Smooth muscle cell of the brain vasculature (primary cell): Measurements from ENCODE around the gene EREG.
"Not testable (repeated sequence)": the region's sequence is repeated elsewhere in the genome, so short reads cannot be mapped to it uniquely, and the experiment has no call there.

ENCODE experiments used
- DNase-seq: peaks from one replicate; pipeline ENCODE4 v3.0.0-alpha.2; 2012; ENCODE audit warnings: low read depth, low spot score

EREG gene

DNA sequence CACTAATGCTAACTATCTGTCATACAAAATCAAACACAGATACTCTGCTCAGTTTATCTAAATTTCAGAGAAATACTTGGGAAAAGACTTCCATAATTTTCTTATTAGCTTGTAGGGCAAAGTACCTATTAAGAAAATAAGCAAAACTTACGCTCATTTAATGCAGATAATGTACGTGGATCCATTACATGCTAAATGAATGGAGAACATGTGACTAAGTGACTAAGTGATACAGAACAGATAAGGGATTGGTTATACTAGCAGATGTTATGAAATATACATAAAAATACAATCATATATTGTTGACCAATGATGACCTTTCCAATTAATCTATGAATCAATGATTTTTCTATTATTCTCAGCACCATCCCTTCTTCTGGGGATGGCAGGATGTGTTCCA lies 25.7 kb downstream of the EREG start:
- no peak for DNase-seq

DNA sequence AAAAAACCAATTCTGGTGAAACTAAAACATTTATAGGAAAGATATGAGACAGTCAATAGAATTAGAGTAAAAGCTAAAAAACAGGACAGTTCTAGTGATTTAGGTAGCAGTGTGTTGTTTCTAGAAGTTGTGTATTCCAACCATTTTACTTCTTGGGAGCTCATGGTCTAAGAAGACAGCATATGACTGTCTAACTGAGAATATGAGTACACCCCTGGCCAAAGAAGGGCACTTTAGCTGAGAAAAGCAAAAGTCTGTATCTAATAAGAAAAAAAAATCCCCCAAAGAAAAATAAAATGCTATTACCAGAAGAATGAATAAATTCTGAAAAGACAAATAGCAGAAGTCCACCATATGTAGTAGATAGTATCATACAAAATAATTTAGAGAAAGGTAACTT lies 26.4 kb downstream of the EREG start:
- DNase-seq, result no peak

DNA sequence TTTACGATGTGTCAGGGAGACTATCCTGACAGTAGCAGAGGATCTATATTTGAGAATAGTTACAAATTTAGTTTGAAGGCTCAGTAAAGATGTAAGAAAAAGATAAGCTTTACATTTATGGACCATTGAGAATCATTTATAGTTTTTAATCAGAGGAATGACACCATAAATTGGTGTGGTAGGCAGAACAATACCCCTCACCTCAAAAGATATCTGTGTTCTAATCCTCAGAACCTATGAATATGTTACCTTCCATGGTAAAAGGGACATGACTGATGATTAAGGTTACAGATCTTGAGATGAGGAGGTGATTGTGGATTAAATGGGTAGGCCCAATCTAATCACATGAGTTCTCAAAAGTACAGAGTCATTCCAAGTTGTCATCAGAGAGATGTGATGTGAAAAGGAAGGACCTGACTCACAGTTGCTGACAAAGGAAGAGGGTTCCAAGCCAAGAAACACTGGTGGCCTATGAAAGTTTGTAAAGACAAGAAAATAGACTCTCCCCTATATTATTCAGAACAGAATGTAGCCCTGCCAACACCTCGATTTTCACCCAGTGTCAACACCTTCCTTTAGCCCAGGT lies 27.0 kb downstream of the EREG start:
- no peak for DNase-seq

DNA sequence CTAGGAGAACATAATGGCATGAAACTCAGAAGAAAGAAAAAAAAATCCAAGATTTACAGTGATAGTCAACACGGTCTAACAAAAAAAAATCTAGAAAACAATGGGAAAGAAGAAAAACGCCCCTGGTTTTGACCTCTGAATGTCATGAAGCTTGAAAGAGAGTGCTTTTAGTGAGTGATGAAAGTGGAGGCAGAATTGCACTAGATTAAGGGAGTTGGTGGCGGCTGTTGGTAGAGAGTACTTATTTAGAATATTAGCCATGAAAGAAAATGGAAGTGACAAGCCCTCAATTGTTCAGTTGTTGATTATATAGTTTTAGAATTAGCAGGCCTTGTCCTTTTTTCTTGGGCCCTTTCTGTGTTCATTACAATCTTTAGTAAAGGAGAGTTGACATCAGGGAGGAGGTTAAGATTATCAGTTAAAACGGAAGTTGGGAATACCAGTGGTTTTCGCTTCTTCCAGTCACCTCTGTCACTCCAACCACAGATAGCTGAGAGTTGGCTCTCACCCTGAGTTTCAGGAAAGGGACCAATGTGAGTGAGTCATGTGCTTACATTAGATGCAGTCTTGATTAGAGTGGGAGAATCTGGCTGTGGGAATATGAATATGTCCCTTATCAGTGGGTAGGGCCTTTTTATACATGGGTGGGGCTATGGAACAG lies 29.7 kb downstream of the EREG start:
- no peak for DNase-seq

DNA sequence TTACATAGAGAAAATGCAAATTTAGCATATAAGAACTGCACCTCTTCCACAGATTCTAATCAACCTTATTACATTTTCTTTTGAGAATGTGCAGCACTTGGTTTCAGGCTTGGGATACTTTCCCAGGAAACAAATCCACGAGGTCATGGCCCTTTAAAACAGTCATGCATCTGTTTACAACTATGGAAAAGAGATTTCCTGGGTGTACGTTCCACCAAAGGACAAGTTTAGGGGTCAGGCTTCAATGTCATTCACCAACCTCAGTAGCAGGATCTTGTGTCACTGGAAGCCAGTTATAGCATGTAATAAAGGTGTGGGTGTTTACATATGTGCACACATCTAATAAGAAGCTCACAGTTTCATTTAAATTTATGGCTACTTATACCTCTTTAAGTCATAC lies 30.7 kb downstream of the EREG start:
- no peak for DNase-seq

DNA sequence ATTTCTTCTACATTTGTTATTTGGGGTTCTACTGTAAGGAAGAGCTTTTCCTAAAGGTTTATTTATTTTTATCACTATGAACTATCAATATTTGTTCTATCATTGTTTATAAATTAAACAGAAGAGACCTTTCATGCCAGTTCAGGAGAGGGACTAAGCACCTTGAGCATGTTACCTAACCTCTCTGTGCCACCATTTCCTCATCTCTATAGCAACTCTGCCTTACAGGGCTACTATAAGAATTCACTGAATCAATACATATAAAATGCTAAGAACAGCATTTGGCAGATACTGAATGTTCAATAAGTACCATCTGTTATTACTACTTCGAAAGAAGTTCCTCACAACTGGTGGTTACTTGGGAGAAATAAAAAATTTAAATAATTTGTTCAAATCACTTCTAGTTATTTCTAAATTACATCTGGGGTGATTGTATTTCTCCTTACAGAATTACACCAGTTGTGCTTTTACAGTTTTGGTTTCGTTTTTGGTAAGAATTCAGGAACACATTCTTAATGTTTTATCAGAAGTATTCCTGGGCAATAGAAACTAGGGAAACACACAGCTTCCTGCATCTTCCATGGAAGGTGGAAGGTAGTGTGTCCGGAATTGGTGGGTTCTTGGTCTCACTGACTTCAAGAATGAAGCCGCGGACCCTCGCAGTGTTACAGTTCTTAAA lies 32.9 kb downstream of the EREG start:
- DNase-seq, result no peak

DNA sequence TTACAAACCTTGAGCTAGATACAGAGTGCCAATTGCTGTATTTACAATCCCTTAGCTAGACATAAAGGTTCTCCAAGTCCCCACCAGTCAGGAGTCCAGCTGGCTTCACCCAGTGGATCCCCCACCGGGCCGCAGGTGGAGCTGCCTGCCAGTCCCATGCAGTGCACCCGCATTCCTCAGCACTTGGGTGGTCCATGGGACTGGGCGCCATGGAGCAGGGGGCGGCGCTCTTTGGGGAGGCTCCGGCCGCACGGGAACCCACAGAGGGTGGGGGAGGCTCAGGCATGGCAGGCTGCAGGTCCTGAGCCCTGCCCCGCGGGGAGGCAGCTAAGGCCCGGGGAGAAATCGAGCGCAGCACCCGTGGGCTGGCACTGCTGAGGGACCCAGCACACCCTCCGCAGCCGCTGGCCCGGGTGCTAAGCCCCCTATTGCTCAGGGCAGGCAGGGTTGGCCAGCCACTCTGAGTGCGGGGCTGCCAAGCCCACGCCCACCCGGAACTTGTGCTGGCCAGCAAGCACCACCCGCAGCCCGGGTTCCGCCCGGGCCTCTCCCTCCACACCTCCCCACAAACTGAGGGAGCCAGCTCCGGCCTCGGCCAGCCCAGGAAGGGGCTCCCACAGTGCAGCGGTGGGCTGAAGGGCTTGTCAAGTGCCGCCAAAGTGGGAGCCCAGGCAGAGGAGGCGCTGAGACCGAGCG lies 34.1 kb downstream of the EREG start:
- not testable (repeated sequence) for DNase-seq

DNA sequence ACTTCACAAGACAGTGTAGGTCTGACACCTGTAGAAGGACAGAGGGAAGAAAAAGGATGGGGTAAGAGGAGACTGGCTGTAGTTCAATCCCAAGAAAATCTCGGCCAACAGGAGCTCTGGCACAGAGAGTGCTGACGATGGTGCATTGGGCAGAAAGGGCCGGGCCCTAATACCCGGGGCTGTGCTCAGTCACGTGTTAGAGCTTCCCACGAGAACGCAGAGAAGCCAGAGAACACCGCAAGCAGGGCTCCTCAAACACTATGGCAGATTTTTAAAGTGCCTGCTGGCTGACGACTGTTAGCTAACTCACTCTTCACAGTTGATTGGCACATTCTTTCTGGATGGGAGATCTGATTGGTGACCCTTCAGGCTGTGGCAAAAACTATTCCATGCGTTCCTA lies 35.5 kb downstream of the EREG start:
- no peak for DNase-seq

DNA sequence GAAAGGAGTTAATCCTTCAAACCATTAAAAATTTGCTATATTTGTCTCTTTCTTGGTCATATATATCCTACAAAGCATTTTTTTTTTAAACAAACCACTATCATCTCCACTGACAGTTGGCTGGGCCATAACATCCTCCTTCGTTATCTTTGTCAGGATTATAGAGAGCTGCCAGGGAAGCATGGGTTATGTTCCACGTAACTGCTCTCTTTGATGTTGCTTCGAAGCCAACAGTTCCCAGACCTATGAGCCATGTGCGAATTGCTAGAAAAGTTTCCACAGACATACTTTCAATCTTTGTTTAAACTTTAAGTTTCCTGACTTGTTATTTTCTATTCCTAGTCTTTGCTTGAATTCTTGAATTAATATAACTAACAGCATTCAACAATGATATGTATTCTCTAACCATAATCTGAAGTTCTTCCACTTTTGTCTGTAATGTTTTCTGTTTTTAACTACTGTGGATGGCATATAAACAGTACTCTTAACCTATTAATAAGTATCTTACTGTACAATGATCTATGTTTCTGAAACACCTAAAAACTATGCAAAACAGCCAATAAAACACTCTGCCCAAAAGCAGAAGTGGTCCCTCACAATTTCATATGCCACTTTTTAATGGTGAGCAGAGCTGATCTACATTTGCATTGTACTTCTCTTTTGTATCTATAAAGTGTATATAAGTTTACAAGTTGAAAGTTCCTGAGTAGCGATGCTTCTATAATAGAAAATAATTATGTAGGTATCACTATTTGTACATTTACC lies 37.9 kb downstream of the EREG start:
- DNase-seq, result no peak

DNA sequence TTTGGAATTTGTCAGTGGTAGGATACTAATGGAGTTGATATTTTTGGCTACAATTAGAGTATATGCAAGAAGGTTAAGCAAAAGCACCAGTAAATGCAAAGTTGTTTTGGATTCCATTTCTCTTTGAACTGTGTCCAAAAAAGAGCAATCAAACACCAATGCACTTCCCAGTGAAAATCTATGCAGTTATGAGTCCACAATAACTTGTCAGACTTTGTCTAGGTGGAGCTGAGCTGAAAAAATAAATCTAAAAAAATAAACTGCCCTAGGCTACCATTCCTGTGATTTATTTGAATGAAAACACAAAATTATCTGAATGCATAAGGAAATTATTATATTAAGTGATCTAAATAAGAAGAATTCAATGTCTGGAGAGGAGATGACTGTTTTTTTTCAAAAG lies 42.9 kb downstream of the EREG start:
- DNase-seq, result no peak

DNA sequence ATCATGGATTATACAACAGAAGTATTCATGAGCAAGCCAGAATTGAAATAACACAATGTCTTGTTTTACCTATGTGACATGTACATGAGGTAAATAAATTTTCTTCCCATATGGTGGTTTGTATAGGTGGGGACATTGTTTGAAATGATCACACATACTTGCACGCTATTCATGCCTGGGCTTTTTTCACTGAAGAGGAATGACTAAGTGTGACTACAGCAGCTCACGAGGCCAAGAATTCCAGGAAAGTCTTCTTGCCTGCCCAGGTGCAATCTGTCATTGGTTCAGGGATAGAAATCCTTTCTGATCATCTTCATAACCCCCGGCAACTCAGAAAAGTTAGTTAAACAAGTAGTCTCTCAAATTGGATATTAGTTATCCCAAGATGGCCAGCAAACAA lies 43.7 kb downstream of the EREG start:
- no peak for DNase-seq

DNA sequence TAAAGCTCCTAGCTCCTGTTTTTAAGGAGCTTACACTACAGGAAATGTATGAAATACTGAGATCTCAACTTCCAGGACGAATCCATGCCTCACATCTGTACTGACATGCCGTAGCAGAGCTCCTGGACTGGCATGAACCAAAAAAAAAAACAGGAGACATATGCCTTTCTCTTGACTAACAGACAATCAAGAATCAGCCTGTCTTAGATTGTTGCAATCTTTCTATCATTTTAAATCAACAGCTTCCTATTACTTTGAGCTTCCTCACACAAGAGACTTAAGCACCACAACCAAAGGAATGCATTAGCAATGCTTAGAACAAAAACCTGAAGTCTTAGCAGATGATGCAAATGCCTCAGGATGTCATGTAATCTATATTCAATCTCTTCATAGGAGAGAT lies 45.3 kb downstream of the EREG start:
- DNase-seq, result no peak

DNA sequence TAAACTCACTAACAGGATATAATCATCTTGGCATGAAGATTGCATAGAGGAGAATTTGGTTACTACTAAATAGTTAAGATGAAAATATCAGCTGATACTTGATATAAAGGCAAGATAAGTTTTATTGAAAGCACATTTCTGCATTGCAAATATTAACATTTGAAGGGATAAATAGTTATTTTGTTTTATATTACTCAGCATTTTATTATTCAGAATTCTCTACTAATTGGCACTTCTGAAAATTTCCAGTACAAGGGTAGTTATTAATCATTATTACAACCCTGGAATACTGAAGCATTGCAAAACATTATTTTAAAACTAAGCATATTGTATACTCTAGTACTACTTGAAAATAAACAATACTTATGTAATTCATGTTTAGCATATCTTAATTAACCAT lies 47.3 kb downstream of the EREG start:
- no peak for DNase-seq

DNA sequence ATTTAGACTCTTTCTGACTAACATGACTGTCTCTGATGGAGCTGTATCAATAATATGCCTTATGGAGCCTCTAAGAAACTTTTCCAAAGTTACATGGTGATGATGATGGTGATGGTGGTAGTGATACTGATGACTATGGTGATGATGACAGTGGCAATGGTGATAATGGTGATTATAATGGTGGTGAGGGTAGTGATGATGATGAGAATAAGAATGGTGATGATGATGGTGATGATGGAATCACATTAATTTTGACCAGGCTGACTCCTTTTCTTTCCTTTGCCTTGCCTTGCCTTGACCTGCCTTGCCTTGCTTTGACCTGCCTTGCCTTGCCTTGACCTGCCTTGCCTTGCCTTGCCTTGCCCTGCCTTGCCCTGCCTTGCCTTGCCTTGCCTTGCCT lies 48.3 kb downstream of the EREG start:
- no peak for DNase-seq

DNA sequence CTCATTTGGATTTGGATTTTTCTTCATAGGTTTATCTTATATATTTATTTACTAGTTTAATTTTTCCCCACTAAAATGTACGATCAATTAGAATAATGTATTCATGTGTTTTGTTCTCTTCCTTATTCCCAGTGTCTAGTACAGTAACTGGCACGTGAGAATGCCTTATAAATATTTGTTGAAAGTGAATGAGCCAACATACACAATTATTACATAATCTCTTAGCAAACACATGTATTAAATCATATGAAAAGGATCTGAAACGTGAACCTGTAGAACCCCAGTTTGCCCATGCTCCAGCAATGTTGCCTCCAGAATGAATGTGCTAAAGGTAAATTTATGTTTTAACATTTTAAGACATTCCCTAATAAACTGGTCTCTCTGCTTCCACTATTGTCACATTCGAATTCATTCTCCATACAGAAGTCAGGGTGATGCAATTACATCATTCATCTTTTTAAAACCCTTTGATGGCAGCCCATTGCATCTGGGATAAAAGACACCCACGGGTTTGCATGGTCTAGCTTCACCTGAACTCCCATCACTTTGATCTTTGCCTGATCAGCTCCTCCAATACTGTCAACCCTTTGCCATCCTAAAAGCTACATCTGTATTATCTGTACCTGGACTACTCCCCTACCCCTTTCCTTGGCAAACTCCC lies 49.3 kb downstream of the EREG start:
- no peak for DNase-seq

DNA sequence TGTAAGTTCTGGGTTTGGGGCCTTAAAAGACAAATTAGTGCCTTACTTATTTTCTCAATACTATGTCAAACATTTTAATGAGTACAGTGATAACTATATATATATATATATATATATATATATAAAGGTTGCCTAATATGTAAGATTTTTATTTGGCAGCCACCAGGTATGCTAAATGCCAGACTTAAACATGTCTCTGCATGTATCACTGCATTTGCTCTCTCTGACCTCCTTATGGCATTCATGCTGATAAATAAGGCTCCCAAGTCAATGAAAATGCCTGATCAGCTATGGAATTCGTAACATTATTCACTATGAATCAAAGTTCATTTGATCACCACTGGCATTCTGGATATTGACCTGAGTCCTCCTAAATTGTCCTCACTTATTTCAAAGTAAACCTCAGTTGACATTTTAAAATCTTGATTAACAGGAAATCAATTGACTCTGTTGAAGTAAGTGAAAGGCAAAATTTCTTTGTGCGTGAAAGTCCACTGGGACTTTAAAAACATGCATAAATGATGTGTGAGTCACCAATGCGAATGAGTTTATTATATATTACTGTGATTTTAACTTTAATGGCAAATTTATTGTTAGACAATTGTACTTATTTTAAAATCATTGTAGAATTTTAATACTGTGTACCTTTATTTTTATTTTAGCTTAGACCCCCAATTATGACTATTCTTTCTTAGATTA lies 50.8 kb downstream of the EREG start:
- no peak for DNase-seq

DNA sequence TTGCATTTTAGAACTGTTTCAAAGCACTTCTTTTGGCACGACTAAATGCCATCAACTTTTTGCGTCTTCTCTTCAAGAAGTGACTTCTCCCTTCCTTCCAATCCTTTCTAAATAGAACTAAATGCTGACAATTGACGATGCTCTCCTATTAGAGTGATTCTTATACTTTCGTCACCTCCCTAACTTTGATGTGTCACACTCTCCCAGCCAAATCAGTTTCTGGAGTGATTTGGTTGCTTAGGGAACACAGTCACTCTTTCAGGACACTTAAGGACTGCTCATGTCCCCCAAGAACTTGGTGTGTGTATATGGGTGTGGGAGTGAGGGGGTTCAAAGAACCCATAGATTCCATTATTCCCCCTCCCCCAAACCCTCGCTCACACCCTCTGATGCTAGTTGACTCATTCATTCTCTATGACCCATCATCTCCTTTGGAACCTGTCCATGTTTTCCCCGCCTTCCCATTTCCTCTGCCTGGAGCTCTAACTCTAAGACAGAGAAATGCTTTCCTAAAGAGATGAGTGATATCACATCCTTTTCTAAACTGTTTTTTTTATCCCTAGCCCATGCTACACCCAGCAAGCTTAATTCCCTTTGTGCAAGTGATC lies 53.2 kb downstream of the EREG start:
- peak; percentile 40 for DNase-seq

DNA sequence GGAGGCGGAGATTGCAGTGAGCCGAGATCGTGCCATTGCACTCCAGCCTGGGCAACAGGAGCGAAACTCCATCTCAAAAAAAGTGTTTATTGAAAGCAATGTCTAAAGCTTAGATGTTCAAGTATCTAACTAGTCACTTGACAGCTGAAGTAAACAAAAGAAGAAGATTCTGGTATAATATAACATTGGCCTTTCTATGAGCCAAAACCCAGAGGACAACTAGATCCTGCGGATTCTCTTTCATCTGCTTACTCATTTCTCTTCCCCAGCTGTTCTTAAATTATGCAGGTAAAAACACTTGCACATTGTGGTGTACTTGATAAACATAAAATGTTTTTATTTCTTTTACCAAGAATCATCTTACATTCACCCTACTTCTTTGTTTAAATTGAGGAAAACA lies 55.9 kb downstream of the EREG start:
- DNase-seq, result no peak

DNA sequence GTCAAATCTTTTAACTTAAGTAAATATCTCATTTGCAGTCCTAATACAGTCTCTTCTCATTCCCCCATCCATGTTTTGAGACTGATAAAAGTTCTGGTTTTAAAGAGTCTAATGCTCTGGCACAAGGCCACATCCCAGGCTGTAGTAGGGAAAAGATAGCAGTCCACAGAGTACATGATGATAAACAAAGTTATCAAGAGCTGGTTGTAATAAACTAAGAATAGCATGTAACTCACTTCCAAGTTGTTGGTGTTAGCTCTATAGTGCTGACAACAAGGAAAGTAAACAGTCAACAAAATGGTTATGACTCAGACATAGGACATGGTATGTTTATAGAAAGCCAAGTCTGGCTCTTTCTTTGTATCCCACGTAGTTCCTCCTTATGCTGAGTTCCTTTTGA lies 58.2 kb downstream of the EREG start:
- DNase-seq, result no peak

DNA sequence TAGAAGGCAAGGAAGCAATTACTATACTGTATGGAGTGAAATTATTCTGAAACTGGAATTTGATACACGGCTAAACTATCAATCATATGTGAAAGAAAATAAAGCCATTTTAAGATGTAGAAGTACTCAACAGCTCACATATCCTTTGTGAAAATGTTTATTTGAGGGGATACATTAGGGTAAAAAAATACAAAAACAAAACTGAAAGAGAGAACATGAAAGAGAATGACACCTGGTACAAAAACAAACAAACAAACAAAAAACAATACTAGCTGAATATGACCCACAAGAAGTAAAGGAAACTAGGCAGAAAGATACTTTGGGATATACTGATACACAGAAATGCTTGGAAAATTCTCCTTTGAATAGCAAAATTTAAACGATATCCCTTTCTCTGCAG lies 59.2 kb downstream of the EREG start:
- no peak for DNase-seq
